ENCODE results near the gene TSSK6.
"Not testable (repeated sequence)": the region's sequence is repeated elsewhere in the genome, so short reads cannot be mapped to it uniquely, and the experiment has no call there.

Gene TSSK6

DNA sequence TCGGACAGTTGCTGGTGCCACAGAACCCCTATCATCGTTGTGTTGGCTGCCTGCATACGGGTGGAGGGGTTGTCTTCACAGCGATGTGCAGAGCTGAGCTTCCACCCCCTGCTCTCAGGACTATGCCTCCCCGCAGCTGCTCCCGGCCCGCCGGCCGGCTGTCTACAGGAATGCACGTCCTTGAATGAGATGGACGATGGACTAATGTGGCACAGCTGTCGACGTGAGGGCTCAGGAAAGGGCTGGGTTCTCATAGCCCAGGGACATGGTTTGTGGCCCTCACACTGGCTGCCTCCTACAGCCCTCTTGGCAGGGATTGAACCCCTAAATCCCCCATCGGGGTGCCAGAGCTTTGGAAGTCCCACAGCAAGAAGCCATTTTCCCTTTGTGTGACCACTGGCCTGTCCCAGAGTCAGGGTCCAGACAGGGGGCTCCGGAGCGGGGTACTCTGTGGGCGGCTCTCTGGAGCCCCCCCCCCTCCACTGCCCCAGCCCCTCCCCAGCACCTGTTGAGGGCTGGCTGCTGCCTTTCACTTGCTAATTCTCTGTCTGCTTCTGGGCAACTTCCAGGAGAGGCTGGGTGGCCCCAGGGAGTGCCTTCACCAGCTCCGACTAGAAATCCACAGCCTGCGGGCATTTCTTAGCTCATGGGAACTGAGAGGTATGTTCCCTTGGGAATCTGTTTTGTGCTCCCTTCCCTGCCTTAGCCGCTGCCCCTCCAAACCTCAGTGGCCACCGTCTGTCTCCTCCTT, 40.2 kb downstream of the TSSK6 start:
- H3K4me2 ChIP-seq (ENCODE audit: low read length) = peak overlapping the region; percentile 20
- no peaks in the 10 kb centered on the region for H3K27me3 ChIP-seq (ENCODE audit: control insufficient read depth, insufficient read depth, low read length)
- no peak overlapping the region for H3K9ac ChIP-seq (ENCODE audit: low read depth, low read length)
- H3K4me3 ChIP-seq (ENCODE audit: low read length) = no peak overlapping the region
- peaks cover 30% of the 10 kb centered on the region for H3K4me1 ChIP-seq (ENCODE audit: control insufficient read depth, insufficient read depth, low read length)
- H3K9me3 ChIP-seq (replicated peaks; ENCODE audit: low read length) = no peaks in the 10 kb centered on the region
- peaks cover 21% of the 10 kb centered on the region for H3K36me3 ChIP-seq (ENCODE audit: insufficient read depth, low read length)

DNA sequence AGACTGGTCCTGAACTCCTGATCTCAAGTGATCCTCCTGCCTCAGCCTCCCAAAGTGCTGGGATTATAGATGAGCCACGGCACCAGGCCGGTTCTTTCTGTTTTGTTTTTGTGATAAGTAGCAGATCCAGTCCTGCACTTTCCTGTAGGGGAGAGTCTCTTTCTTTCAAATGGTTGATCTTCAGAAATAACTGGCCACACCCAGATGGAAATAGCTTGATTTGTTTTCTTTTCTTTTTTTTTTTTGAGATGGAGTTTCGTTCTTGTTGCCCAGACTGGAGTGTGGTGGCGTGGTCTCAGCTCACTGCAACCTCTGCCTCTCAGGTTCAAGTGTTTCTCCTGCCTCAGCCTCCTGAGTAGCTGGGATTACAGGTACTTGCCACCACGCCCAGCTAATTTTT, 43.2 kb downstream of the TSSK6 start:
- not testable (repeated sequence) for H3K4me3 ChIP-seq (ENCODE audit: low read length); H3K27me3 ChIP-seq (ENCODE audit: control insufficient read depth, insufficient read depth, low read length); H3K4me2 ChIP-seq (ENCODE audit: low read length); H3K9ac ChIP-seq (ENCODE audit: low read depth, low read length)
- Histone ChIP-seq H3K36me3 (ENCODE audit: insufficient read depth, low read length) (peaks cover 42% of the 10 kb centered on the region), H3K9me3 (replicated peaks; ENCODE audit: low read length) (peaks cover 14% of the 10 kb centered on the region), H3K4me1 (ENCODE audit: control insufficient read depth, insufficient read depth, low read length) (peaks cover 27% of the 10 kb centered on the region)

DNA sequence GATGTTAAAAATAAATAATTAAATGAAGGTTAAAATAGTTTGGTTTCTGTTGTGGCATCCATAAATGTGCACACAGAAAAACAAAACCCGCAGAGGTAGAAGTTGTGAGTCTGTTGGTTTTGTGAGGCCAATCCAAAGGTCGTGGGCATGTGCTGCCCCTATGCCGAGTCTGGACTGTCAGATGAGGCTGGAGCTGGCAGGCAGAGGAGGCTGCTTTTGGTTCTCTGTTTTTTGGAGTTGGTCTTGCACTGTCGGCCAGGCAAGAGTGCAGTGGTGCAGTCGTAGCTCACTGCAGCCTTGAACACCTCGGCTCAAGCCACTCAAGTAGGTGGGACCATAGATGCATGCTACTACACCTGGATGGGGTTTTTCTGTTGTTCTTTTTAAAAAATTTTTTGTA, 43.7 kb downstream of the TSSK6 start:
- Histone ChIP-seq H3K9ac (ENCODE audit: low read depth, low read length) (no peak overlapping the region), H3K4me1 (ENCODE audit: control insufficient read depth, insufficient read depth, low read length) (peaks cover 27% of the 10 kb centered on the region), H3K4me3 (ENCODE audit: low read length) (no peak overlapping the region), H3K27me3 (ENCODE audit: control insufficient read depth, insufficient read depth, low read length) (no peaks in the 10 kb centered on the region), H3K36me3 (ENCODE audit: insufficient read depth, low read length) (peaks cover 45% of the 10 kb centered on the region), H3K9me3 (replicated peaks; ENCODE audit: low read length) (peaks cover 14% of the 10 kb centered on the region), H3K4me2 (ENCODE audit: low read length) (no peak overlapping the region)

DNA sequence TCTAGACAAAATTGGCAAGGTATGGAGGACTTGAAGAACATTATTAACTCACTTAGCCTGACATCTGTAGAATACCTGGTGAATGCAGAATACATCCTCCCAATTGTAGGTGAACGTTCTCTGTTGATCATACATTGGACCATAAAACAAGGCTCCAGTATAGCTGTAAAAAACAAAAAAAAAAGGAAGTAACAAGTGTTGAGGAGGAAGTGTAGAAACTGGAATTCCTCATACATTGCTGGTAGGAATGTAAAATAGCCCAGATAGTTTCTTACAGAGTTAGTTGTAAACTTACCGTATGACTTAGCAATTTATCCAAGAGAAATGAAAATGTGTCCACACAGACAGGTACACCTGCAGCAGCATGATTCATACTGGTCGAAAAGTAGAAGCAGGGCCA, 44.8 kb downstream of the TSSK6 start:
- H3K4me3 ChIP-seq (ENCODE audit: low read length) = no peak overlapping the region

GRCh38 chr19:19468424-19469050, 46.8 kb downstream of the TSSK6 start:
- Histone ChIP-seq H3K9me3 (replicated peaks; ENCODE audit: low read length) (peaks cover 14% of the 10 kb centered on the region), H3K4me3 (ENCODE audit: low read length) (no peak overlapping the region), H3K4me2 (ENCODE audit: low read length) (no peak overlapping the region), H3K36me3 (ENCODE audit: insufficient read depth, low read length) (peaks cover 48% of the 10 kb centered on the region), H3K27me3 (ENCODE audit: control insufficient read depth, insufficient read depth, low read length) (no peaks in the 10 kb centered on the region), H3K9ac (ENCODE audit: low read depth, low read length) (no peak overlapping the region), H3K4me1 (ENCODE audit: control insufficient read depth, insufficient read depth, low read length) (peaks cover 21% of the 10 kb centered on the region)

More for the DNA sequence above, 44.8 kb downstream of the TSSK6 start:
- H3K27me3 ChIP-seq (ENCODE audit: control insufficient read depth, insufficient read depth, low read length) = no peaks in the 10 kb centered on the region
- peaks cover 14% of the 10 kb centered on the region for H3K9me3 ChIP-seq (replicated peaks; ENCODE audit: low read length)
- no peak overlapping the region for H3K4me2 ChIP-seq (ENCODE audit: low read length)
- H3K9ac ChIP-seq (ENCODE audit: low read depth, low read length) = no peak overlapping the region
- peaks cover 24% of the 10 kb centered on the region for H3K4me1 ChIP-seq (ENCODE audit: control insufficient read depth, insufficient read depth, low read length)
- peaks cover 49% of the 10 kb centered on the region for H3K36me3 ChIP-seq (ENCODE audit: insufficient read depth, low read length)

DNA sequence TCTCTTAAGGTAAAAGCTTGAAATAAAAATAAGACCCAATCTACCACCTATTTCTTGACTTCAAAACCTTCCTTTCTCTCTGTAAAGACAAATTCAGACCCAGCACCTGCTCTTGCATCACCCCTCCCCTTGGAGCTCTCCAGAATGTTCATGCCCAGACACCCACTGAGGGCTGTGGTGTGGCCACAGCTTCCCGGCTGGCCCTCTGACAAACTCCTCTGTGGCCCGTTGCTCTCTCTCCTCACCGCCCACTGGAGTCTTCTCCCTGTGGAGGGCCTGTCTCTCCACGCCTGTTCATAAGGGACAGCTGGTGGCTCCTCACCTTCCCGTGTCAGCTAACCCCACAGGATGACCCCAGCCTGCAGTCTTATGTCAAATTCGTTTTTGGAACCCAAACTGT, 49.1 kb downstream of the TSSK6 start:
- H3K27me3 ChIP-seq (ENCODE audit: control insufficient read depth, insufficient read depth, low read length) = no peaks in the 10 kb centered on the region
- H3K36me3 ChIP-seq (ENCODE audit: insufficient read depth, low read length) = peaks cover 38% of the 10 kb centered on the region
- H3K4me1 ChIP-seq (ENCODE audit: control insufficient read depth, insufficient read depth, low read length) = peaks cover 39% of the 10 kb centered on the region

DNA sequence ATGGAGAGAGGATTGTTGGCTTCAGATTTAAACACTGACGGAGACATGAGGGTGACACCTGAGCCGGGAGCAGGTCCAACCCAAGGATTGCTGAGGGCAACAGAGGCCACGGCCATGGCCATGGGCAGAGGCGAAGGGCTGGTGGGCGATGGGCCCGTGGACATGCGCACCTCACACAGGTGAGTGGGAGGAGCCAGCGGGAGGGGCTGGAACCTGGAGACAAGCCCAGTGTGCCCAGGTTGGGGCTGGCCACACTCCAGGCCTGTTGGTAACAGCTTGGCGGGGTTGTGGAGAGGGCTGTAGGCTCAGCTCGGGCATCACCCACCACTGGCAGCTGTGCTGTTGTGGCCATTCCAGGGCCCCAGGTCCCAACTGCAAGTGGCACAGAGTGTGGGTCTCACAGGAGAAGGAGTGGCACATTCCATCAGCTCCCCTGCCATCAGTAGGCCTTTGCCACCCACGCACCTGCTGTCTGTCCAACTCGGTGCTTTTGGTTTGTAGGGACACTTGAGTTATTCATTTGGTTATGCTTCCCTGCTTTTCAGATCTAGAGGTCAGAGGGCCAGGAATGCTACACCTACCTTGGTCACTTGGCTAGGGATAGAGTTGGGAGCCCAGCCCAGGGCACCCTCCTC, 49.8 kb downstream of the TSSK6 start:
- Histone ChIP-seq H3K9me3 (replicated peaks; ENCODE audit: low read length) (peaks cover 14% of the 10 kb centered on the region), H3K27me3 (ENCODE audit: control insufficient read depth, insufficient read depth, low read length) (no peaks in the 10 kb centered on the region), H3K4me1 (ENCODE audit: control insufficient read depth, insufficient read depth, low read length) (peaks cover 46% of the 10 kb centered on the region), H3K36me3 (ENCODE audit: insufficient read depth, low read length) (peaks cover 38% of the 10 kb centered on the region), H3K9ac (ENCODE audit: low read depth, low read length) (no peak overlapping the region), H3K4me3 (ENCODE audit: low read length) (no peak overlapping the region), H3K4me2 (ENCODE audit: low read length) (no peak overlapping the region)

More for the DNA sequence above, 49.1 kb downstream of the TSSK6 start:
- H3K4me3 ChIP-seq (ENCODE audit: low read length) = no peak overlapping the region
- H3K9ac ChIP-seq (ENCODE audit: low read depth, low read length) = no peak overlapping the region
- H3K9me3 ChIP-seq (replicated peaks; ENCODE audit: low read length) = peaks cover 14% of the 10 kb centered on the region
- H3K4me2 ChIP-seq (ENCODE audit: low read length) = no peak overlapping the region

DNA sequence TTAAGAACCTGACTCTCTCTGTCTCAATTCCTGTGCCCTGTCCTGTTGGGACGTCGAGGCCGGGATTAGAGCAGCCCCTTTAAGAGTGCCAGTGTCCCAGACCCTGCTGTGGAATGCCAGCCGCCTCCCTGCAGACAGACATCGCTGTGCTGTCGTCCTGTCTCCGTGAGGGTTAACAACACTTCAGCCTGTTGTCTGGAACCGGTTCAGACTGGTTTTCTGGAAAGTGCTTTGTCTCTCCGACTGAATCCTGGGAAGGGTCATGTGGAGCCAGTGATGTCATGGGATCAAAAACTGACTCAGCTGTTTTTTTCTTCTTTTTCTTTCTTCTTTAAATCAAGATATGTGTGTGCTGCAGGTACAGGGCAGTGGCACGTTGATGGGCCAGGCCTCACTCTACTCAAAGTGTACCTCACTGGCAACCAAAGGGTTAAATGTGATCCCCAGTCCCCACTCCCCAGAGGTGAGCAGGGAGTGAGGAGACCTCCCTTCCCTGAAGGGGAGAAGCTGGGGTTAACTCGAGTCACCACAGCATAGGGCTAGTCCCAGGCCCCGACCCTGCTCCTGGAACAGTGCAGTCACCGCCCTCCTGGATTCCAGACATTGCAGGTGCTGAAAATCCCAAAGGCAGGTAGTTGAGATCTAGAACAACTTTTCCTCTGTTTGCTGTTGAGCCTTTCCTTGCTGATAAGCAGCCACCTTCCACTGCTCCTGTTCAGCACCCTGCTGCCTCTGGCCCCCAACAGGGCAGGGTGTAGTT, 50.8 kb downstream of the TSSK6 start:
- H3K9ac ChIP-seq (ENCODE audit: low read depth, low read length) = peak overlapping the region; percentile 76
- H3K4me2 ChIP-seq (ENCODE audit: low read length) = peak overlapping the region; percentile 79
- H3K27me3 ChIP-seq (ENCODE audit: control insufficient read depth, insufficient read depth, low read length) = no peaks in the 10 kb centered on the region
- H3K9me3 ChIP-seq (replicated peaks; ENCODE audit: low read length) = peaks cover 14% of the 10 kb centered on the region
- peaks cover 56% of the 10 kb centered on the region for H3K4me1 ChIP-seq (ENCODE audit: control insufficient read depth, insufficient read depth, low read length)
- H3K4me3 ChIP-seq (ENCODE audit: low read length) = peak overlapping the region; percentile 39
- H3K36me3 ChIP-seq (ENCODE audit: insufficient read depth, low read length) = peaks cover 38% of the 10 kb centered on the region

All from skeletal muscle satellite cell (primary cell).